SHP77 (cell line): ENCODE results near the gene FAAP20.
"Not testable (repeated sequence)": the region's sequence is repeated elsewhere in the genome, so short reads cannot be mapped to it uniquely, and the experiment has no call there.

Experiments
- DNase-seq, 2 experiments: peaks; one replicate each; lab custom pipeline; 2025; lab: John Stamatoyannopoulos, UW

The FAAP20 gene

DNA sequence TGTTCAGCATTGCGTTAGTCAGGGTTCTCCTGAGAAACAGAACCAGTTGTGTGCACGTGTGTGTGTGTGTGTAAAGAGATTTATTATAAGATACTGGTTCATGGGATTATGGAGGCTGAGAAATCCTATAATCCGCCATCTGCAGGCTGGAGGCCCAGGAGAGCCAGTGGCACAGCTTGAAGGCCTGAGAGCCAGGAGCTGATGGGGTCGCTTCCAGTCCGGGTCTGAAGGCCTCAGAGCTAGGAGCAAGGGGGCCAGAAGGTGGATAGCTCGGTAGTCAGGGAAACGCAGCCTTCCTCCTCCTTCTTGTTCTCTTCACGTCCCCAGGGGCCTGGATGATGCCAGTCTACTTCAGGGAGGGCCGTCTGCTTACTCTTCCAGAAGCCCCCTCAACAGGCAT is 37.7 kb downstream of the FAAP20 start:
- no peak for DNase-seq

DNA sequence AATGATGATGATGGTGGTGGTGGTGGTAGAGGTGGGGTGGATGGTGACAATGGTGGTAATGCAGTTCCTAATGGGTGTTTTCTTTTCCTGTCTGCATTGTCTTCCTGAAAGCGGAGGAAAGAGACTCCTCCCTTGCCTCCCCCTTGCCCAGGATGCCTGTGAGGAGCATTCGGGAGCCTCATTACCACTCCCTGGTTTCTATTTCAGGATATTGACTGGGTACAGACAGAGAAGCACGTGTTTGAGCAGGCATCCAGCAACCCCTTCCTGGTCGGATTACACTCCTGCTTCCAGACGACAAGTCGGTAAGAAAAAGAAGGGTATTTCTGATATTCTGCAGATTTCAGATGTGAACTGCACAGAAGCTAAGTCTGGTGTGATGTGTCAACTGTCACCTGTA is 38.8 kb downstream of the FAAP20 start:
- DNase-seq = no peak

DNA sequence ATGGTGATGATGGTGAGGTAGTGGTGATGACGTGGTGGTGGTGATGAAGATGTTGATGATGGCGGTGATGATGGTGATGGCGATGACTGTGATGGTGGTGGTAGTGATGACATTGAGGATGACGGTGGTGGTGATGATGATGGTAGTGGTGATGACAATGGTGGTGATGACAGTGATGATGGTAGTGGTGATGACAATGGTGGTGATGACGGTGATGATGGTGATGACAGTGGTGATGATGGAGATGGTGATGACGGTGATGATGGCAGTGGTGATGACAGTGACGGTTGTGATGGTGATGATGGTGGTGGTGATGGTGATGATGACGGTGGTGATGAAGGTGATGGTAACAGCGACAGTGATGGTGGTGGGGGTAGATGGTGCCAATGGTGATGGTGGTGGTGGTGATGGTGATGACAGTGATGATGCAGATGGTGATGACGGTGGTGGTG is 39.4 kb downstream of the FAAP20 start:
- DNase-seq = no peak

DNA sequence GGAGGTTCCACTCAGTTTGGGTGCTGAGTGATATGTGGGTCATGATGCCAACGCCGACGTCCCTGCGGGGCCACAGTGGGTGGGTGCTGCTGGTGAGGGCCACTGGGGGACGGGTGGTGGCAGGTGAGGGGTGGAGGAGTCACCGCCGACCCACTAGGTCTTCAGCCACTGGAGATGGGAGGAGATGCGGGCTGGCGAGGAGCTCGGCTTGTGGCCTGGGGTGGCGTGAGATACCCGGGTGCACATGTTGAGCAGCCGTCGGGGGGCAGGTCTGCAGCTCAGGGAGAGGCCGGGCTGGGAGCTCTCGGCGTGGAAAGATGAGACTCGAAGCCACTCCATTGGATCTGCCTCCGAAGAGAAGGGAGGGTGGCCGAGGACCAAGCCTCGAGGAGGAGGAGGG is 40.5 kb downstream of the FAAP20 start:
- DNase-seq = no peak

DNA sequence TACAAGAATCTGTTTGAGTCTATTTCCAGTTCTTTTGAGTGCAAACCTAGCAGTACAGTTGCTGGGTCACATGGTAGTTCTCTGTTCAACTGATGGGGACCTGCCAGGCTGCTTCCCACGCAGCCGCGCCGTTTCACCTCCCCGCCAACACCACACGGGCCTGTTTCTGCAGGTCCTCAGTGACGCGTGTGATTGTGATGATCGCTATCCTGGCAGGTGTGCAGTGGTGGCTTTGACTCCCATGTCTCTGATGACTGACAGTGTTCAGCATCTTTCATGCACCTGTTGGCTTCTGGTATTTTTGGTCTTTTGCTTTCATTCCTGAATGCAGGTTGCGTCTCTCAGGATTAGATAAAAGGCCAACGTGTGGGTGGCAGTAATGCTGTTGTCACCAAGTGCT is 41.6 kb downstream of the FAAP20 start:
- DNase-seq = no peak

DNA sequence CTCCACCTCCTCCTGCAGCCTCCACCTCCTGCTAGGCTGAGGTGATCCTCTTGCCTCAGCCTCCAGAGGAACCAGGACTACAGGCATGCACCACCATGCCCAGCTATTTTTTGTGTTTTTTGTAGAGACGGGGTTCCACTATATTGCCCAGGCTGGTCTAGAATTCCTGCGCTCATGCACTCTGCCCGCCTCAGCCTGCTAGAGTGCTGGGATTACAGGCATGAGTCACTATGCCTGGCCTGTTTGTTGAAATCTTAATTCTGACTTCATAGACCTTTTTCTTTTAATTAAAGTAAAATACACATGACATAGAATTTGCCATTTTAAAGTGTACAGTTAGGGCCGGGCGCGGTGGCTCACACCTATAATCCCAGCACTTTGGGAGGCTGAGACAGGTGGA is 42.7 kb downstream of the FAAP20 start:
- DNase-seq = no peak

DNA sequence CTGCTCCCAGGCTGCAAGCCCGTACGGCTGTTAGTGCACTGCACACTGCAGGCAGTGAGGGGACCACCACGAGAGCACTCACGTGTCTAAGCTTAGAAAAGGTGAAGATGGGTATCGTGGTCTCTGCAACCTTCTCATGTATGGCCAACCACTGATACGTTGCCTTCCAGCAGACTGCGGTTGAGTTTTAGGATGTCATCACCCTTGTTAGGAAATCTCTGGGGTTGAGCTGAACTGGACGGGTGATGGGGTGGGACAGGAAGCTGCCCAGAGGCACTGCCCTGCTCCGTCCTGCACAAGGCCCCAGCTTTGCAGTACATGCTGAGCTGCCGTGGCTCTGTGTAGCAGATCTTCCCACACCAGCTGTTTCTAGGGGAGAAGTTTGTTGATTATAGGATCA is 43.3 kb downstream of the FAAP20 start:
- no peak for DNase-seq

DNA sequence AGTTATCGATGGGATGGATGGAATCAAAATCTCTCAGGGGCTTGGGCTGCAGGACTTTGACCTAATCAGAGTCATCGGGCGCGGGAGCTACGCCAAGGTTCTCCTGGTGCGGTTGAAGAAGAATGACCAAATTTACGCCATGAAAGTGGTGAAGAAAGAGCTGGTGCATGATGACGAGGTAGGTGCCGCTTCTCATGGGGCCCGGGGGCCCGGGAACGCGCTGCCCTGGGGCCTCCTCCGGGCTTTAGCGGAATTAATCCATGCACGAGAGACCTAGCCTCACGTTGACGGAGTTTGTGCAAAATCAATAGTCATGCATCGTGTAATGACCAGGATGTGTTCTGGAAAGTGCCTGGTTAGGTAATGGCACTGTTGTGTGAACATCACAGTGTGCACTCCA is 43.8 kb downstream of the FAAP20 start:
- DNase-seq = no peak

DNA sequence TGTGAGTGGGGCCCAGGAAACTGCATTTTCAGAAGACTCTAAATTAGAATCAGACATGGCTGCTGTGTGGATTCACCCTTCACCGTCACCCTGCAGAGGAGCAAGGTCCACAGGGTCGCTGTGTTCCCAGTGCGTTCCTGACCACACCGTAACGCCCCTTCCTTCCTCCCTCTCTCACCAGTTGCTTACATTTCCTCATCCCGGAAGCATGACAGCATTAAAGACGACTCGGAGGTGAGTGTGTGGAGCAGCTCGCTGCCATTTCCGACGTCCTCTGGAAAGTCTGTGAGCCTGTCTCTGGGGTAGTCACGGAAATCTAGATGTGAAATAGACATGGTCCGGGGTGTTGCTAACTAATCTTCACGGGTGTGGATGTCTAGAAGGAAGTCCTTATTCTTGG is 45.9 kb downstream of the FAAP20 start:
- DNase-seq = no peak

DNA sequence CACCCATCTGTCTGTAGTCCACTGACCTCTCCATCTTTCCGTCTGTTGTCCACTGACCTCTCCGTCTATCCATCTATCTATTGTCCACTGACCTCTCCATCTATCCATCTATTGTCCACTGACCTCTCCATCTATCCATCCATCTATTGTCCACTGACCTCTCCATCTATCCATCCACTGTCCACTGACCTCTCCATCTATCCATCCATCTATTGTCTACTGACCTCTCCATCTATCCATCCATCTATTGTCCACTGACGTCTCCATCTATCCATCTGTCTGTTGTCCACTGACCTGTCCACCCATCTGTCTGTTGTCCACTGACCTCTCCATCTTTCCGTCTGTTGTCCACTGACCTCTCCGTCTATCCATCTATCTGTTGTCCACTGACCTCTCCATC is 46.7 kb downstream of the FAAP20 start:
- not testable (repeated sequence) for DNase-seq

DNA sequence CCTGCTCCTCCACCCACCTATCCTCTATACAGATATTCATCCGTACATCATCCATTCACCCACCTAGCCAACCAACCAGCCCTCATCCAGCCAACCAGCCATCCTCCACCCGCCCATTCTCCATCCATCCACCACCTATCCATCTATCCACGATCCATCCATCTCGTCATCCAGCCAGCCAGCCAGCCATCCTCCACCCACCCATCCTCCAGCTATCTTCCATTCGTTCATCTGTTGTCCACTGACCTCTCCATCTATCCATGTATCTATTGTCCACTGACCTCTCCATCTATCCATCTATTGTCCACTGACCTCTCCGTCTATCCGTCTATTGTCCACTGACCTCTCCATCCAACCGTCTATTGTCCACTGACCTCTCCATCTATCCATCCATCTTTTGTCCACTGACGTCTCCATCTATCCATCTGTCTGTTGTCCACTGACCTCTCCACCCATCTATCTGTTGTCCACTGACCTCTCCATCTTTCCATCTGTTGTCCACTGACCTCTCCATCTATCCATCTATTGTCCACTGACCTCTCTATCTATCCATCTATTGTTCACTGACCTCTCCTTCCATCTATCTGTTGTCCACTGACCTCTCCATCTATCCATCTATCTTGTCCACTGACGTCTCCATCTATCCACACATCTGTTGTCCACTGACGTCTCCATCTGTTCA is 47.6 kb downstream of the FAAP20 start:
- no peak for DNase-seq

DNA sequence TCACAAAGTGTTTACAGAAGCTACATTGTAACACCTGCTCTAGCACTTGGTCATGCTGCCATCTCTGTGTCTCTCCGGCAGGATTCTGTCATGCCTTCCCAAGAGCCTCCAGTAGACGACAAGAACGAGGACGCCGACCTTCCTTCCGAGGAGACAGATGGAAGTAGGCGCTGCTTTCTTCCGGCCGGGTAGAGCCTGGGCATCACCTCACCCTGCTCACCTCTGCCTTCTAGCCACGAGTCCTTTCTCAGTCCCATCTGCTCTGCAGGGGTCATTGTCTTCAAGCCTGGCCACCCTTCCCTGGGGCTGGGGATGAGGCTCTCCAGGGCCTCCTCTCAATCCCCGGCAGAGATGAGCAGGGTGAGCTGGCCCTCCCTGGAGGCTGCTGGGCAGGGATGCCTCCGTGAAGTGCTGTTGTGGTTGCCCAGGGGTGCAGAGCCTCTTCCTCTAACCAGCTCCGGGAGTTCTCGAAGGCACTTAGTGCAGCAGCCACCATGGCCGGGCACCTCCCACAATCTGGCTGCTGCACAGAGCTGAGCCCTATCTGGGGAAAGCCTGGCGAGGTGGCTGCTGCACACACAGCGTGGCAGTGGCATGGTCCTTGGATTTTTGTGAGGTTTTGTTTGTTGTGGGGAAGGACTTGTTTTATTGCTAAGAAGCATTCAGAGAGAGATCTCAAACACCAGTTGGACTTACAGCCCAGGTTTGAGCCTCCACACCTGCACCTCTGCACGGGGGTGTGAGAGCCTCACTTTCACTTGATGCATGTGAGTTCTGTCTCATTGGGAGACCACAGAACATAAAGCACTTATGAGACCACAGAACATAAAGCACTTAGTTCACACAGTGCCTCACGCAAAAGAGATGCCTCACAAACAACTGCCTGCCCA is 48.4 kb downstream of the FAAP20 start:
- no peak for DNase-seq

DNA sequence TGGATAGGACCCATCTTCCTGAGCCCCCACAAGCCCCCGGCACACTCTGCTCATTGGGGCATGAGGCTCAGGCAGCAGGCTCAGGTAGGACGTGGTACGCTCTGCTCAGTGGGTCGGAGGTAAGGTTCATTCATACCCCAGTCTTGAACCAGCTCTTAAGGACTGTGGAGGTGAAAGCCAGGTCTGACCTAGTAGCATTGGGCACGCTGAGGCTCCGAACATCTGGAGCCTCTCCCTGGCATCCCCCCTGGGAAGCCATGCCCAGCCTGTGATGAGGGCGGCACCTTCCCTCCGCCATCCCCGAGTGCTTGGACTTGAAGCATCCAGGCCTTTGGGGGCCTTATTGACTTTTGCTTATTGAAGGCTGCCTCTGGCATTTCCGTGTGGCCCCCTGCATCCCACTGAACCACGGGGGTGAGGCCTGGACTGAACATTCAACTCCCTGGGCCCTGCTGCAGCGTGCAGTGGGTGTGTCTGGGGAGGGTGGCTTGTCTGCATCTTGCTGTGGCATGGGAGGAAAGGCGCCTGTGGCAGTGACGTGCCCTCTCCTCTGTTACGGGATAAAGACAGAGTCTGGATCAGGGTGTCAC is 50.0 kb downstream of the FAAP20 start:
- DNase-seq = no peak

DNA sequence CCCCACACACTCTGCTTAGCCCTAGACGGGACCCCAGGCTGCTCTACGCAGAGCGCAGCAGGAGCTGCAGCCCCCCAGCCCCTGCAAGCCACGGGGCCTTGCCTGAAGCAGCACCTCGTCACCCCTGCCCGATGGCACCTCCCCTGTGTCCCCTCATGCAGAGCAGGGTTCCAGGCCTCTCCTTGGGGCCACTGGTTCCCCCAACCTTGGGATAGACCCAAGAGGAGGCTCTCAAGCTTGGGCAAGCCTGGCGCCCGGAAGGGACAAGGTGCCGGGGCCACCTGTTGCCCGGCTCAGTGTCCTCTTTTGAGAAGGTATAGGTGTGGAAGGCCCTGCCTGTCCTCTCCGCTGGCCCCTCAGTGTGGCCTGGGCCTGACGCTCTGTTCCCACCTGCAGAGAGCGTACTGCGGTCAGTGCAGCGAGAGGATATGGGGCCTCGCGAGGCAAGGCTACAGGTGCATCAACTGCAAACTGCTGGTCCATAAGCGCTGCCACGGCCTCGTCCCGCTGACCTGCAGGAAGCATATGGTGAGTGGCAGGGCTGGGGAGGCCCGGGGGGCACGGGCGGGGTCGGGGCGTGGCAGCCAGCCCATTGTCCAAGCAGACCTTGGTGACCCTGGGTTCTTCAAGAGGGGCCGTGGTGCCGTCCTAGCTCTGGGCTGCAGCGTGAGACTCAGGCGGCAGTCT is 50.6 kb downstream of the FAAP20 start:
- DNase-seq = no peak

DNA sequence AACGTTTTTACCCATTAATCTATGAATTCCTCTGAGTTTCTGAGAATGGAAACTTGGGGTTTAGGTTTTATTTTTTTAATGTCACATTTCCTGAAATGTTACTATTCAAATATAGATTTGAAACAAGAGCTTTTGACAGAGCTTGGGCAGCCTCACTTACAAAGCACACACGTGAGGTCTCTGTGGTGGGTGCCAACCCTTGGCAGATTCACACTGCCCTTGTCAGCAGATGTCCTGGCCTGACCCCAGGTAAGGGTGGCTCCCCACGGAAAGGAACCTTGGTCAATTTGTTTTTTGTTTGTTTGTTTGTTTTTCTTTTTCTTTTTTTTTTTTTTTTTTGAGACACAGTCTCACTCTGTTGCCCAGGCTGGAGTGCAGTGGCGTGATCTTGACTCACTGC is 53.5 kb downstream of the FAAP20 start:
- no peak for DNase-seq
